ENCODE results near the gene ZCCHC7.

The ZCCHC7 gene

GRCh38 chr9:37146410-37146809 is 26.0 kb downstream of the ZCCHC7 start:
- no peak for TF ChIP-seq CTCF (IDR thresholded peaks at IDR 0.05; ENCODE audit: extremely low read depth, insufficient read depth, missing control alignments)
- in situ Hi-C loops (cut with MboI; ENCODE audit: low pct_unique_long_range_greater_than_20kb, low sequenced_read_pairs, unreplicated experiment) = no loop called here
- DNase-seq (ENCODE audit: low spot score) = peak; percentile 25

- DNase-seq (ENCODE audit: low spot score) = no peak
- no peak for TF ChIP-seq CTCF (IDR thresholded peaks at IDR 0.05; ENCODE audit: extremely low read depth, insufficient read depth, missing control alignments)
- in situ Hi-C loops (cut with MboI; ENCODE audit: low pct_unique_long_range_greater_than_20kb, low sequenced_read_pairs, unreplicated experiment) = no loop called here
These were observed 27.8 kb downstream of the ZCCHC7 start for GRCh38 chr9:37148181-37148580.

GRCh38 chr9:37149666-37150308 is 29.4 kb downstream of the ZCCHC7 start:
- no peak for TF ChIP-seq CTCF (IDR thresholded peaks at IDR 0.05; ENCODE audit: extremely low read depth, insufficient read depth, missing control alignments)
- in situ Hi-C loops (cut with MboI; ENCODE audit: low pct_unique_long_range_greater_than_20kb, low sequenced_read_pairs, unreplicated experiment) = no loop called here
- DNase-seq (ENCODE audit: low spot score) = no peak

DNA sequence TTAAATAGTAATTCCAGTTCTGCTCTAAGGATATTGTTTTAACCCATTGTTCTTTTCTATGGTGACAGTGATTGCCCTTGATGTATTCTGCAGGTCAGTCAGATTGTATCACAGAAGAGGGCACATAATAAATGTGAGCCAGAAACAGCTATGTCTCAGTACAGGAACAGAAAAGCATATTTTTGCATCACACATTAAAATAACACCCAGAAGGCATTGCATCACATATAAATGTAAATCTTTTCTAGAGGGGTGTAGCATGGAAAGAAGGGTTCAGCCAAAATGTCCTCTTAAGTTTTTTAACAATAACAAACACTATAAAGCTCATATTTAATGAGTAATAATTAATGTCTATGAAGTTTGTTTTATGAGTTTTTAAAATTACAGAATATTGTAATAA is 30.0 kb downstream of the ZCCHC7 start:
- in situ Hi-C loops (cut with MboI; ENCODE audit: low pct_unique_long_range_greater_than_20kb, low sequenced_read_pairs, unreplicated experiment) = no loop called here
- TF ChIP-seq CTCF (IDR thresholded peaks at IDR 0.05; ENCODE audit: extremely low read depth, insufficient read depth, missing control alignments) = no peak
- DNase-seq (ENCODE audit: low spot score) = no peak

DNA sequence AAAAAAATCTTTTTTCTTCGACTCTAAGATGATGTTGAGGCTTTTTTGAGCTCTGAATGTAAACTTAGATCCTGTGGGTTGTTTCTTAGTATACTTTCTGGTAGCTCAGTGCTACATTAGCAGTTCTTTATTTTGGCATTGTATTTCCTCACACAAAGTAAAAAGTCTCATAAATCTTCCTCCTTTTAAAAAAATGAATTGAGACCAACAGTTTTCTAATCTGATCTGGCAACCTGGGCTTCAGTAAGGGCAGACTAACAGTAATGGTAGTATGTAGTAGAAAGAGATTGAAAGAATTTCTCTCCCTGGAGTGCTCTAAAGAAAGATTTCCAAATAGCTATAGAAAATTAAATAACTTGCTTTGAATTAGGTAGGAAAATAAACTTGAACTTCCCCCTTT is 31.4 kb downstream of the ZCCHC7 start:
- TF ChIP-seq CTCF (IDR thresholded peaks at IDR 0.05; ENCODE audit: extremely low read depth, insufficient read depth, missing control alignments) = no peak
- in situ Hi-C loops (cut with MboI; ENCODE audit: low pct_unique_long_range_greater_than_20kb, low sequenced_read_pairs, unreplicated experiment) = no loop called here
- no peak for DNase-seq (ENCODE audit: low spot score)

DNA sequence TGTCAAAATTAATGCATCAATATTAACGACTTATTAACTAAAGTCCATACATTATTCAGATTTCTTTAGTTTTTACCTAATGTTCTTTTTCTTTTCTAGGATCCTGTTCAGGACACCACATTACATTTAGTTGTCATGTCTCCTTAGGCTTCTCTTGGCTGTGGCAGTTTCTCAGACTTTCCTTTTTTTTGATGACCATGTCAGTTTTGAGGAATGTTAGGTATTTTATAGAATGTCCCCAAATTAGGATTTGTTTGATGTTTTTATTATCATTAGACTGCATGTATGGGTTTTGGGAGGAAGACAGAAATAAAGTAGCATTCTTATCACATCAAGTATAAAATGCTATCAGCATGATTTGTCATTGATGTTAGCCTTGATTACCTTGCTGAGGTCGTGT is 32.0 kb downstream of the ZCCHC7 start:
- no peak for DNase-seq (ENCODE audit: low spot score)
- in situ Hi-C loops (cut with MboI; ENCODE audit: low pct_unique_long_range_greater_than_20kb, low sequenced_read_pairs, unreplicated experiment) = no loop called here
- TF ChIP-seq CTCF (IDR thresholded peaks at IDR 0.05; ENCODE audit: extremely low read depth, insufficient read depth, missing control alignments) = no peak
